HG03575 (cell line): ENCODE data around the gene DENR.
"Not testable (repeated sequence)": the region's sequence is repeated elsewhere in the genome, so short reads cannot be mapped to it uniquely, and the experiment has no call there.

ENCODE experiments used
- ATAC-seq: cut with Tn5 transposase; IDR thresholded peaks from one replicate; pipeline ENCODE4 v1.9.1; 2021; ENCODE audit not compliant: unreplicated experiment, insufficient number of reproducible peaks, low FRiP score; ENCODE audit errors: extremely low read depth

DENR gene

DNA sequence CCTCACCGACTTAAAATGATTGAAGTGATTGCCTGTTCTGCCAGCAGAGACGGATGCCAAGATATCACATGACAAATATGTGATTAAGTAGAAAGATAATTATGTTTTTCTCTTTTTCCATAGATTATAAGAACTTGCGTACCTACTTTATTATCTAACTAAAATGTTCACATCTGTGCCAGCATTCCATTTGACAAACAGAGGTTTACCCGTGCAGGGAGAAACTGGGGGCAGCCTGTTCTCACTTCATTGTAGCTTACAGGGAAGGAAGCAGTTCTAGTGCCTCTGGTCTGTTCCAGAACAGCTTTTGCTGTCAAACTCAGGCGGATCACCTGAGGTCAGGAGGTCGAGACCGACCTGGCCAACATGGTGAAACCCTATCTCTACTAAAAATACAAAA is 51.3 kb downstream of the DENR start:
- ATAC-seq: no peak

DNA sequence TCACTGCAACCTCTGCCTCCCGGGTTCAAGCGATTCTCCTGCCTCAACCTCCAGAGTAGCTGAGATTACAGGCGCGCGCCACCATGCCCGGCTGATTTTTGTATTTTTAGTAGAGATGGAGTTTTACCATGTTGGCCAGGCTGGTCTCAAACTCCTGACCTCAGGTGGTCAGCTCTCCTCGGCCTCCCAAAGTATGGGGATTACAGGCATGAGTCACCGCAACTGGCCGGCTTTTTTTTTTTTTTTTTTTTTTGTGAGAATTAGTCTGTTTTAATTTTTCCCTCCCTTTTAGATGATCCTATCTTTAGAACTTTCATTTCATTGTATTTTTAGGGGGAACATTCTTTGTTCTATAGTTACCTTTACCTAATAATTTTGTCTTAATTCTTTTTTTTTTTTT is 52.3 kb downstream of the DENR start:
- not testable (repeated sequence) for ATAC-seq

DNA sequence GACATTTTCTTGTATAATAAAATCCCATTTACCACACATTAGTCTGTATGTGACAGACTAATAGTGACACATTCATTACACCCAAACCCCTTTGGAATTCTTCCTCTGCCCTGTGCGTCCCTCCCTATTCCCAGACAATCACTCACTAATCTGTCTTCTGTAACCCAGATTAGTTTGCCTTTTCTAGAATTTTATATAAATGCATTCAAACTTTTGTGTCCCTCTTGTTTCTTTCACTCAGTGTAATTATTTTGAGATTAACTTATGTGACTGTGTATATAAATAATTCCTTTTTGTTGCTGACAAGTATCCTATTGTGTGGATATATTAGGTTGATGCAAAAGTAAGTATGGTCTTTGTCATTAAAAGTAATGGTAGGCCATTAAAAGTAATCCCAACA is 55.0 kb downstream of the DENR start:
- ATAC-seq: no peak

- ATAC-seq: no peak
Measured at GRCh38 chr12:122811777-122812176, 59.2 kb downstream of the DENR start.

DNA sequence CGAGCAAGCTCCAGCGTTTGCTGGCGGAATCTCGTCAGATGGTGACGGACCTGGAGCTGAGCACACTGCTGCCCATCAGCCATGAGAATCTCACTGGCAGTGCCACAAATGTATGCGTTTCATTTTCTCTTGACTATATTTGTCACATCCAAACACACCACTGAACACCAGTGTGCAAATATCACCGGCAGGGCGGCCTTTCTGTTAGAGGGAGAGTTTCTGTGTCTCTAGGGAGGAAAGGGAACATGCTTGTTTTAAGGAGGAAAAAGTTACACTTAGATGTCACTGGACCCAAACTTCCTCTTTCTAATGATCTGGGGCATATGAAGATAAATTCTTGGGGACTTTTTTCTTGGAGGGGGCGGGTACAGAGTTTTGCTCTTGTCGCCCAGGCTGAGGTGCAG is 60.7 kb downstream of the DENR start:
- ATAC-seq: no peak

- ATAC-seq: no peak
Measured at GRCh38 chr12:122819209-122819785, 66.7 kb downstream of the DENR start.

GRCh38 chr12:122820138-122820537 is 67.5 kb downstream of the DENR start:
- no peak for ATAC-seq
